GM19452 (cell line): ENCODE results near the gene CDK14.

Experiments used
- ATAC-seq: cut with Tn5 transposase; IDR thresholded peaks from one replicate; pipeline ENCODE4 v1.9.1; 2021; ENCODE audit not compliant: unreplicated experiment

CDK14 gene

GRCh38 chr7:91239772-91240171 lies 643.7 kb downstream of the CDK14 start:
- ATAC-seq, result no peak

GRCh38 chr7:91240376-91240941 lies 644.3 kb downstream of the CDK14 start:
- ATAC-seq, result no peak

GRCh38 chr7:91242097-91242844 lies 646.1 kb downstream of the CDK14 start:
- ATAC-seq, result no peak

GRCh38 chr7:91243591-91244301 lies 647.6 kb downstream of the CDK14 start:
- no peak for ATAC-seq

- ATAC-seq, result no peak
Observed at GRCh38 chr7:91247500-91247899, 651.4 kb downstream of the CDK14 start.

GRCh38 chr7:91248996-91249395 lies 652.9 kb downstream of the CDK14 start:
- no peak for ATAC-seq

- ATAC-seq, result no peak
Observed at GRCh38 chr7:91249506-91250233, 653.5 kb downstream of the CDK14 start.

- no peak for ATAC-seq
Observed at GRCh38 chr7:91250706-91251105, 654.6 kb downstream of the CDK14 start.

GRCh38 chr7:91251877-91252276 lies 655.8 kb downstream of the CDK14 start:
- ATAC-seq, result no peak
